ENCODE measurements around the gene PPP1R1A. TPM values are rescaled to one million over a fixed set of nuclear protein-coding genes. Genes with fewer than 3 reads are reported as not detected.

The PPP1R1A gene
- total RNA-seq, 8 experiments from 2014 or later: 0.51 to 21.0 (median 12.1) TPM

DNA sequence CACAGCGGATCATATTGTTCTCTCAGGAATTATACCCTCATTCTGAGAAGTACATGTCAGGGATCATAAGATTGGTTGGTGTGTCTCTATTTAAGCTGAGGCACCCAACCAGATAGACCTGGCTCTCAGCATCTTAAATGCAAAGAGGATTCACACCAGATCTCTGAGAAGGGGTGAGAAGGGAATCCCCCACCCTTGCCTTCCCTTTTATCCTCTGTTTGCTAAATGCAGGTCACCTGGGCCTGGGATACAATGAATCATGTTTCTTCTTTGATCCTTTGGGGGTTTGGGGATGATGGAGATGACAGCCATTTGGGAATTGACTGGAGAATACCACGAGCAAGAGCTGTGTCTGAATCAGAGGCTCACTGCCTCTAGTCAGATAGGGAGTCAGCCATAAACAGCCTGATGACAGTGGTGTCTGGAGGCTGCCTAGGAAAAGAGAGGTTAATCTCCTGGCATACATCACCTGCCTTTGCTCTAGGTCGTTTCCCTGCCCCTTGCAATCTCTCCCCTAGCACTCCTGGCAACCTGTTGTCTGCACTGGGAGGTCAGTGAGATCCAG is 50.2 kb downstream of the PPP1R1A start:
- in situ Hi-C loops (cut with MboI; ENCODE audit: low pct_unique_long_range_greater_than_20kb in 2 of 9, low sequenced_read_pairs in 9 of 9, unreplicated experiment in 9 of 9): no loop called here
- ATAC-seq (replicated peaks in 6 of 8): peak in 1 of 8 experiments; percentile 34
- Histone ChIP-seq H3K27ac (no peak overlapping the region), H3K4me1 (replicated peaks in 1 of 2) (peaks cover 5 to 8% of the 10 kb centered on the region in 2 donors), H3K4me3 (no peak overlapping the region)
- WGBS, 10 experiments: 26 to 100% (median 56%) methylated on average over 1 to 2 of the region's 3 CpGs; no CpG with 5 or more reads in 4 of the 10 experiments

GRCh38 chr12:54535474-54535873 is 53.0 kb downstream of the PPP1R1A start:
- no peak for ATAC-seq (replicated peaks in 6 of 8)
- Histone ChIP-seq H3K4me3 (no peak overlapping the region), H3K4me1 (replicated peaks in 1 of 2) (no peaks in the 10 kb centered on the region), H3K27ac (no peak overlapping the region)
- in situ Hi-C loops (cut with MboI; ENCODE audit: low pct_unique_long_range_greater_than_20kb in 2 of 9, low sequenced_read_pairs in 9 of 9, unreplicated experiment in 9 of 9): no loop called here

- H3K27ac ChIP-seq: no peak overlapping the region
- in situ Hi-C loops (cut with MboI; ENCODE audit: low pct_unique_long_range_greater_than_20kb in 2 of 9, low sequenced_read_pairs in 9 of 9, unreplicated experiment in 9 of 9): no loop called here
- ATAC-seq (replicated peaks in 6 of 8): no peak
- H3K4me3 ChIP-seq: no peak overlapping the region
- 75 to 100% (median 88%) methylated on average over 1 to 4 of the region's 4 CpGs; no CpG with 5 or more reads in 1 of the 10 experiments for WGBS, 10 experiments
- H3K4me1 ChIP-seq (replicated peaks in 1 of 2): no peaks in the 10 kb centered on the region
Observed at GRCh38 chr12:54529581-54529980, 58.9 kb downstream of the PPP1R1A start.

Other genes starting within 250 kb of the PPP1R1A start
- gene GPR84, start 224.2 kb downstream of the PPP1R1A start, total RNA-seq: under 1 TPM in 7 of 8 experiments, not detected in 1; 0.14 to 0.76 (median 0.31) TPM
- 1 to 10 TPM; 1.3 to 8.6 (median 3.7) TPM for gene ZNF385A, start 203.9 kb downstream of the PPP1R1A start, total RNA-seq
- gene ITGA5, start 169.4 kb downstream of the PPP1R1A start, total RNA-seq: 10 to 100 TPM in 4 of 8 experiments, 1 to 10 TPM in 2, under 1 TPM in 2; 0.22 to 64.3 (median 15.5) TPM
- gene GTSF1, start 115.1 kb downstream of the PPP1R1A start, total RNA-seq: under 1 TPM in 2 of 8 experiments, not detected in 6; 0.50 to 0.71 TPM
- 1 to 10 TPM in 3 of 8 experiments, under 1 TPM in 5; 0.11 to 3.3 (median 0.54) TPM for gene NCKAP1L, start 90.9 kb downstream of the PPP1R1A start, total RNA-seq
- 1 to 10 TPM in 7 of 8 experiments, under 1 TPM in 1; 0.46 to 6.8 (median 2.9) TPM for gene PDE1B, start 39.1 kb downstream of the PPP1R1A start, total RNA-seq
- not detected for gene LACRT, start 46.2 kb upstream of the PPP1R1A start, total RNA-seq
- gene DCD, start 59.7 kb upstream of the PPP1R1A start, total RNA-seq: not detected

Measured in motor neuron (in vitro differentiated cells).